HEK293 (cell line): ENCODE results near the gene CNN2.

Experiments
- KLF1 ChIP-seq: fragments of 450-650 bp; formaldehyde crosslinking; IDR thresholded peaks from 2 replicates; pipeline ENCODE4 v1.5.1; 2016; ENCODE audit warnings: missing biosample characterization, missing genetic modification characterization
- ZBTB1 ChIP-seq: fragments of 450-650 bp; formaldehyde crosslinking; IDR thresholded peaks from 2 replicates; pipeline ENCODE4 v1.5.1; 2016; ENCODE audit warnings: missing biosample characterization, missing genetic modification characterization
- ZBTB48 ChIP-seq: fragments of 450-650 bp; formaldehyde crosslinking; IDR thresholded peaks from 2 replicates; pipeline ENCODE4 v1.5.1; 2016; ENCODE audit warnings: missing biosample characterization, missing genetic modification characterization
- ZNF140 ChIP-seq: fragments of 450-650 bp; formaldehyde crosslinking; IDR thresholded peaks from 2 replicates; pipeline ENCODE4 v1.5.1; 2016; ENCODE audit warnings: missing biosample characterization, missing genetic modification characterization
- ZNF174 ChIP-seq: fragments of 450-650 bp; formaldehyde crosslinking; IDR thresholded peaks from 2 replicates; pipeline ENCODE4 v1.5.0; 2017; ENCODE audit warnings: missing biosample characterization, mild to moderate bottlenecking, missing genetic modification characterization
- ZNF221 ChIP-seq: fragments of 450-650 bp; formaldehyde crosslinking; IDR thresholded peaks from 2 replicates; pipeline ENCODE4 v1.5.1; 2017; ENCODE audit warnings: missing biosample characterization, missing genetic modification characterization, borderline replicate concordance
- ZNF423 ChIP-seq: fragments of 450-650 bp; formaldehyde crosslinking; IDR thresholded peaks from 2 replicates; pipeline ENCODE4 v1.5.1; 2016; ENCODE audit warnings: missing biosample characterization, missing genetic modification characterization
- ZNF426 ChIP-seq: fragments of 450-650 bp; formaldehyde crosslinking; IDR thresholded peaks from 2 replicates; pipeline ENCODE4 v1.5.1; 2017; ENCODE audit warnings: missing biosample characterization, missing genetic modification characterization, mild to moderate bottlenecking, inconsistent platforms, moderate library complexity
- TF ChIP-seq, protein P1 (sequence below): fragments of 450-650 bp; formaldehyde crosslinking; IDR thresholded peaks from 2 replicates; pipeline ENCODE4 v1.5.1; 2017; ENCODE audit warnings: missing biosample characterization, missing genetic modification characterization
- TF ChIP-seq, protein P2 (sequence below): fragments of 450-650 bp; formaldehyde crosslinking; IDR thresholded peaks from 2 replicates; pipeline ENCODE4 v1.5.1; 2016; ENCODE audit warnings: missing biosample characterization, missing genetic modification characterization
- TF ChIP-seq, protein P3 (sequence below): fragments of 450-650 bp; formaldehyde crosslinking; IDR thresholded peaks from 2 replicates; pipeline ENCODE4 v1.5.1; 2016; ENCODE audit warnings: missing biosample characterization, missing genetic modification characterization
- TF ChIP-seq, protein P4 (sequence below): IDR thresholded peaks from 2 replicates; pipeline ENCODE4 v1.6.1; 2011; ENCODE audit warnings: mild to moderate bottlenecking, low read depth, low read length, borderline replicate concordance
- TF ChIP-seq, protein P5 (sequence below): fragments of 450-650 bp; formaldehyde crosslinking; IDR thresholded peaks from 2 replicates; pipeline ENCODE4 v1.5.1; 2017; ENCODE audit warnings: missing biosample characterization, missing genetic modification characterization

DNA sequence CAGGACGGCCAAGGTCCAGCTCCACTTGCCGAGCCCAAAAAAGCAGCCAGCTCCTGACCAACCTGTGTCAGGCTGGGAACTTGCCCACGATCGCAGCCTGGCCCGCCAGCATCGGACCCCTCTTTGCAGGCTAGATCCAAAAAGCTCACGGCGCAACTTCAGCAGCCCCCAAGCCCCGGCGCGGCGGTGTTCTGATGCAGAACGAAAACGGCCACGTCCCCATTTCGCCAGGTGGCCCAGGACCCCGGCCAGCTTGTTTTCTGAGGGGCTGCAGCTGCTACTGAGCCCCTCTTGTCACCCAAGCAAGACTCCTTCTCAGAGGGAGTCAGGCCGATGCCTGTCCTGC, 6.8 kb upstream of the CNN2 start:
- TF ChIP-seq, protein P1, sequence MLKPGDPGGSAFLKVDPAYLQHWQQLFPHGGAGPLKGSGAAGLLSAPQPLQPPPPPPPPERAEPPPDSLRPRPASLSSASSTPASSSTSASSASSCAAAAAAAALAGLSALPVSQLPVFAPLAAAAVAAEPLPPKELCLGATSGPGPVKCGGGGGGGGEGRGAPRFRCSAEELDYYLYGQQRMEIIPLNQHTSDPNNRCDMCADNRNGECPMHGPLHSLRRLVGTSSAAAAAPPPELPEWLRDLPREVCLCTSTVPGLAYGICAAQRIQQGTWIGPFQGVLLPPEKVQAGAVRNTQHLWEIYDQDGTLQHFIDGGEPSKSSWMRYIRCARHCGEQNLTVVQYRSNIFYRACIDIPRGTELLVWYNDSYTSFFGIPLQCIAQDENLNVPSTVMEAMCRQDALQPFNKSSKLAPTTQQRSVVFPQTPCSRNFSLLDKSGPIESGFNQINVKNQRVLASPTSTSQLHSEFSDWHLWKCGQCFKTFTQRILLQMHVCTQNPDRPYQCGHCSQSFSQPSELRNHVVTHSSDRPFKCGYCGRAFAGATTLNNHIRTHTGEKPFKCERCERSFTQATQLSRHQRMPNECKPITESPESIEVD, result no peak
- TF ChIP-seq, protein P2, sequence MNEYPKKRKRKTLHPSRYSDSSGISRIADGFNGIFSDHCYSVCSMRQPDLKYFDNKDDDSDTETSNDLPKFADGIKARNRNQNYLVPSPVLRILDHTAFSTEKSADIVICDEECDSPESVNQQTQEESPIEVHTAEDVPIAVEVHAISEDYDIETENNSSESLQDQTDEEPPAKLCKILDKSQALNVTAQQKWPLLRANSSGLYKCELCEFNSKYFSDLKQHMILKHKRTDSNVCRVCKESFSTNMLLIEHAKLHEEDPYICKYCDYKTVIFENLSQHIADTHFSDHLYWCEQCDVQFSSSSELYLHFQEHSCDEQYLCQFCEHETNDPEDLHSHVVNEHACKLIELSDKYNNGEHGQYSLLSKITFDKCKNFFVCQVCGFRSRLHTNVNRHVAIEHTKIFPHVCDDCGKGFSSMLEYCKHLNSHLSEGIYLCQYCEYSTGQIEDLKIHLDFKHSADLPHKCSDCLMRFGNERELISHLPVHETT (tag by site-specific recombination), result no peak
- TF ChIP-seq, protein P3, sequence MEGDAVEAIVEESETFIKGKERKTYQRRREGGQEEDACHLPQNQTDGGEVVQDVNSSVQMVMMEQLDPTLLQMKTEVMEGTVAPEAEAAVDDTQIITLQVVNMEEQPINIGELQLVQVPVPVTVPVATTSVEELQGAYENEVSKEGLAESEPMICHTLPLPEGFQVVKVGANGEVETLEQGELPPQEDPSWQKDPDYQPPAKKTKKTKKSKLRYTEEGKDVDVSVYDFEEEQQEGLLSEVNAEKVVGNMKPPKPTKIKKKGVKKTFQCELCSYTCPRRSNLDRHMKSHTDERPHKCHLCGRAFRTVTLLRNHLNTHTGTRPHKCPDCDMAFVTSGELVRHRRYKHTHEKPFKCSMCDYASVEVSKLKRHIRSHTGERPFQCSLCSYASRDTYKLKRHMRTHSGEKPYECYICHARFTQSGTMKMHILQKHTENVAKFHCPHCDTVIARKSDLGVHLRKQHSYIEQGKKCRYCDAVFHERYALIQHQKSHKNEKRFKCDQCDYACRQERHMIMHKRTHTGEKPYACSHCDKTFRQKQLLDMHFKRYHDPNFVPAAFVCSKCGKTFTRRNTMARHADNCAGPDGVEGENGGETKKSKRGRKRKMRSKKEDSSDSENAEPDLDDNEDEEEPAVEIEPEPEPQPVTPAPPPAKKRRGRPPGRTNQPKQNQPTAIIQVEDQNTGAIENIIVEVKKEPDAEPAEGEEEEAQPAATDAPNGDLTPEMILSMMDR (tag by site-specific recombination), result no peak
- TF ChIP-seq, protein P4, sequence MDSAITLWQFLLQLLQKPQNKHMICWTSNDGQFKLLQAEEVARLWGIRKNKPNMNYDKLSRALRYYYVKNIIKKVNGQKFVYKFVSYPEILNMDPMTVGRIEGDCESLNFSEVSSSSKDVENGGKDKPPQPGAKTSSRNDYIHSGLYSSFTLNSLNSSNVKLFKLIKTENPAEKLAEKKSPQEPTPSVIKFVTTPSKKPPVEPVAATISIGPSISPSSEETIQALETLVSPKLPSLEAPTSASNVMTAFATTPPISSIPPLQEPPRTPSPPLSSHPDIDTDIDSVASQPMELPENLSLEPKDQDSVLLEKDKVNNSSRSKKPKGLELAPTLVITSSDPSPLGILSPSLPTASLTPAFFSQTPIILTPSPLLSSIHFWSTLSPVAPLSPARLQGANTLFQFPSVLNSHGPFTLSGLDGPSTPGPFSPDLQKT, result no peak
- TF ChIP-seq ZNF174 (tag by site-specific recombination) (no peak), ZBTB1 (tag by site-specific recombination) (no peak), ZNF221 (tag by site-specific recombination) (no peak), ZNF426 (tag by site-specific recombination) (no peak), ZNF140 (tag by site-specific recombination) (no peak), ZNF423 (tag by site-specific recombination) (no peak), KLF1 (tag by site-specific recombination) (no peak), ZBTB48 (tag by site-specific recombination) (no peak)
- TF ChIP-seq, protein P5, sequence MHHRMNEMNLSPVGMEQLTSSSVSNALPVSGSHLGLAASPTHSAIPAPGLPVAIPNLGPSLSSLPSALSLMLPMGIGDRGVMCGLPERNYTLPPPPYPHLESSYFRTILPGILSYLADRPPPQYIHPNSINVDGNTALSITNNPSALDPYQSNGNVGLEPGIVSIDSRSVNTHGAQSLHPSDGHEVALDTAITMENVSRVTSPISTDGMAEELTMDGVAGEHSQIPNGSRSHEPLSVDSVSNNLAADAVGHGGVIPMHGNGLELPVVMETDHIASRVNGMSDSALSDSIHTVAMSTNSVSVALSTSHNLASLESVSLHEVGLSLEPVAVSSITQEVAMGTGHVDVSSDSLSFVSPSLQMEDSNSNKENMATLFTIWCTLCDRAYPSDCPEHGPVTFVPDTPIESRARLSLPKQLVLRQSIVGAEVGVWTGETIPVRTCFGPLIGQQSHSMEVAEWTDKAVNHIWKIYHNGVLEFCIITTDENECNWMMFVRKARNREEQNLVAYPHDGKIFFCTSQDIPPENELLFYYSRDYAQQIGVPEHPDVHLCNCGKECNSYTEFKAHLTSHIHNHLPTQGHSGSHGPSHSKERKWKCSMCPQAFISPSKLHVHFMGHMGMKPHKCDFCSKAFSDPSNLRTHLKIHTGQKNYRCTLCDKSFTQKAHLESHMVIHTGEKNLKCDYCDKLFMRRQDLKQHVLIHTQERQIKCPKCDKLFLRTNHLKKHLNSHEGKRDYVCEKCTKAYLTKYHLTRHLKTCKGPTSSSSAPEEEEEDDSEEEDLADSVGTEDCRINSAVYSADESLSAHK (tag by site-specific recombination), result no peak
